CD4-positive, alpha-beta T cell (primary cell): ENCODE results near the gene AGBL4. TPM values are rescaled to one million over a fixed set of nuclear protein-coding genes. Genes with fewer than 3 reads are reported as not detected.

Experiments
- ATAC-seq: fragments of 200-7000 bp; cut with Tn5 transposase; one replicate; pipeline ENCODE4 v1.10.0; 2022; ENCODE audit warnings: mild to moderate bottlenecking; ENCODE audit not compliant: poor library complexity
- CTCF ChIA-PET: fragments of 350-600 bp; sonication (Branson Sonifier 250); formaldehyde crosslinking; loops from one replicate; lab custom pipeline; 2021; ENCODE audit warnings: antibody characterized with exemption, inconsistent platforms; lab: Charles Lee
- POLR2A ChIA-PET: fragments of 350-600 bp; sonication (Branson Sonifier 250); formaldehyde crosslinking; loops from one replicate; lab custom pipeline; 2021; ENCODE audit warnings: antibody characterized with exemption, inconsistent platforms; lab: Charles Lee
- DNase-seq, 14 experiments: peaks; one replicate each; pipeline ENCODE4 v3.0.0-alpha.2; 2013 to 2020; ENCODE audit warnings: mixed read lengths in 2 of 14
- H3K27ac ChIP-seq, 2 donors: one replicate each; pipeline versions ENCODE4 v1.5.1 to v1.7.0; 2013; ENCODE audit warnings: low read length in 2 of 2, low read depth in 1 of 2, mild to moderate bottlenecking in 1 of 2
- H3K27me3 ChIP-seq, 2 experiments: 1 replicate in 1 of 2; 2 replicates in 1 of 2; pipeline versions ENCODE4 v1.6.1 to v1.7.0; 2013; ENCODE audit warnings: low read length in 2 of 2, control low read depth in 1 of 2, mild to moderate bottlenecking in 1 of 2, moderate library complexity in 1 of 2; ENCODE audit not compliant: insufficient read depth in 2 of 2, control insufficient read depth in 1 of 2
- H3K36me3 ChIP-seq: one replicate; pipeline ENCODE4 v1.6.1; 2013; ENCODE audit warnings: low read length, control low read depth; ENCODE audit not compliant: insufficient read depth
- H3K4me1 ChIP-seq: one replicate; pipeline ENCODE4 v1.6.1; 2013; ENCODE audit warnings: low read length, control low read depth; ENCODE audit not compliant: insufficient read depth
- H3K4me3 ChIP-seq: one replicate; pipeline ENCODE4 v1.5.1; 2013; ENCODE audit warnings: mild to moderate bottlenecking, low read length, moderate library complexity
- H3K9me3 ChIP-seq, 2 experiments: 1 replicate in 1 of 2; 2 replicates in 1 of 2; pipeline versions ENCODE4 v1.6.1 to v1.7.0; 2013; ENCODE audit warnings: low read length in 2 of 2, mild to moderate bottlenecking in 2 of 2, control low read depth in 1 of 2, moderate library complexity in 1 of 2; ENCODE audit not compliant: control insufficient read depth in 1 of 2, insufficient read depth in 1 of 2
- H3K27ac Mint-ChIP-seq: one replicate; pipeline ENCODE4 v1.8.0; 2020; ENCODE audit warnings: mixed read lengths
- H3K27me3 Mint-ChIP-seq: one replicate; pipeline ENCODE4 v1.8.0; 2021; ENCODE audit warnings: mixed read lengths
- H3K36me3 Mint-ChIP-seq: one replicate; pipeline ENCODE4 v1.8.0; 2021; ENCODE audit warnings: low read depth, mixed read lengths
- H3K4me1 Mint-ChIP-seq: one replicate; pipeline ENCODE4 v1.8.0; 2021; ENCODE audit warnings: low read depth, mixed read lengths
- H3K4me3 Mint-ChIP-seq: one replicate; pipeline ENCODE4 v1.8.0; 2020; ENCODE audit warnings: mild to moderate bottlenecking, mixed read lengths
- H3K9me3 Mint-ChIP-seq: one replicate; pipeline ENCODE4 v1.8.0; 2020; ENCODE audit warnings: mixed read lengths
- intact Hi-C, 2 experiments: fragments of 100-400 bp; cut with DNase I in 1 of 2; cut with micrococcal nuclease in 1 of 2; formaldehyde crosslinking; loops; one replicate each; pipeline versions ENCODE4 v1.15.1 to v1.9.0; 2023 to 2025; cut with DNase I, micrococcal nuclease
- total RNA-seq, 174 experiments: library from RNA in 2 of 174; stranded (reverse) in 2 of 174; gene quantifications; one replicate each; pipeline ENCODE4 v1.2.3 and lab custom pipeline; 2021 to 2026
- TF ChIP-seq, protein P1 (sequence below): fragments of 200-600 bp; IDR thresholded peaks from one replicate; pipeline ENCODE4 v1.8.0; 2022; ENCODE audit warnings: antibody characterized with exemption, mild to moderate bottlenecking

Gene AGBL4
- total RNA-seq, 2 experiments from 2014 or later: 0.11 TPM; not detected in 1

DNA sequence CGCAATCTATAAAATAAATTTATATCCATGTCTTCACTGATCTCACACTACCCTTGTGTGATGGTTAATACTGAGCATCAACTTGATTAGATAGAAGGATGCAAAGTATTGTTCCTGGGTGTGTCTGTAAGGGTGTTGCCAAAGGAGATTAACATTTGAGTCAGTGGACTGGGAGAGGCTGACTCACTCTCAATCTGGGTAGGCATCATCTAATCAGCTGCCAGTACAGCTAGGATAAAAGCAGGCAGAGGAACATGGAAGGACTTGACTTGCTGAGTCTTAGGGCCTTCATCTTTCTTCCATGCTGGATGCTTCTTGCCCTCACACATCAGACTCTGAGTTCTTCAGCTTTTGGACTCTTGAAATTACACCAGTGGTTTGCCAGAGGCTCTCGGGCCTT, 615.4 kb downstream of the AGBL4 start:
- Mint-ChIP-seq H3K27me3 (no peaks in the 10 kb centered on the region), H3K36me3 (no peaks in the 10 kb centered on the region), H3K4me1 (no peaks in the 10 kb centered on the region), H3K9me3 (peaks cover 3% of the 10 kb centered on the region), H3K27ac (no peak overlapping the region), H3K4me3 (no peak overlapping the region)
- intact Hi-C loops: no loop called here
- CTCF ChIA-PET: no interaction called here
- Histone ChIP-seq H3K4me1 (no peaks in the 10 kb centered on the region), H3K9me3 (no peaks in the 10 kb centered on the region), H3K27me3 (no peaks in the 10 kb centered on the region), H3K36me3 (no peaks in the 10 kb centered on the region), H3K4me3 (no peak overlapping the region), H3K27ac (no peak overlapping the region)
- TF ChIP-seq, protein P1, sequence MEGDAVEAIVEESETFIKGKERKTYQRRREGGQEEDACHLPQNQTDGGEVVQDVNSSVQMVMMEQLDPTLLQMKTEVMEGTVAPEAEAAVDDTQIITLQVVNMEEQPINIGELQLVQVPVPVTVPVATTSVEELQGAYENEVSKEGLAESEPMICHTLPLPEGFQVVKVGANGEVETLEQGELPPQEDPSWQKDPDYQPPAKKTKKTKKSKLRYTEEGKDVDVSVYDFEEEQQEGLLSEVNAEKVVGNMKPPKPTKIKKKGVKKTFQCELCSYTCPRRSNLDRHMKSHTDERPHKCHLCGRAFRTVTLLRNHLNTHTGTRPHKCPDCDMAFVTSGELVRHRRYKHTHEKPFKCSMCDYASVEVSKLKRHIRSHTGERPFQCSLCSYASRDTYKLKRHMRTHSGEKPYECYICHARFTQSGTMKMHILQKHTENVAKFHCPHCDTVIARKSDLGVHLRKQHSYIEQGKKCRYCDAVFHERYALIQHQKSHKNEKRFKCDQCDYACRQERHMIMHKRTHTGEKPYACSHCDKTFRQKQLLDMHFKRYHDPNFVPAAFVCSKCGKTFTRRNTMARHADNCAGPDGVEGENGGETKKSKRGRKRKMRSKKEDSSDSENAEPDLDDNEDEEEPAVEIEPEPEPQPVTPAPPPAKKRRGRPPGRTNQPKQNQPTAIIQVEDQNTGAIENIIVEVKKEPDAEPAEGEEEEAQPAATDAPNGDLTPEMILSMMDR: no peak
- DNase-seq: no peak
- no peak for ATAC-seq
- POLR2A ChIA-PET: no interaction called here

DNA sequence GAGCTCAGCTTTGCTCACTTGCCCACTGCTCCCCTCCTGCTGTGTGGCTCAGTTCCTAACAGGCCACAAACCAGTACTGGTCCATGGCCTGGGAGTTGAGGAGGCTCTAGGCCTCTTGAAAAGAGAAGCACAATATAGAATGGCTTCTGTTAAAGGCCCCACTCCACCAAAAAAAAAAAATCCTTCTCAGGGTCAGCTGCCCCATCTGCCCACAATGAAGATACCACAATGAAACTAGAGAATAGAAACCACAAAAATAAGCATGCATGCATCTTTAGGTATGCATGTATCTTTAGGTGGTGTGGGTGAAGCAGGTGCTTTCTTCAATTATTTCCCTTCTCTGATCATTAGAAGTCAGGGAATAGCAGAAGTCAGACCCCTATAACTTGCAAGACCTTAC, 626.7 kb downstream of the AGBL4 start:
- no peaks in the 10 kb centered on the region for H3K36me3 ChIP-seq
- ATAC-seq: no peak
- Mint-ChIP-seq H3K9me3 (peaks cover 8% of the 10 kb centered on the region), H3K27me3 (no peaks in the 10 kb centered on the region), H3K4me3 (no peak overlapping the region), H3K36me3 (no peaks in the 10 kb centered on the region), H3K27ac (no peak overlapping the region), H3K4me1 (no peaks in the 10 kb centered on the region)
- no peaks in the 10 kb centered on the region for H3K4me1 ChIP-seq
- H3K27me3 ChIP-seq: no peaks in the 10 kb centered on the region
- intact Hi-C loops: no loop called here
- ChIA-PET CTCF (no interaction called here), POLR2A (no interaction called here)
- DNase-seq: no peak
- H3K4me3 ChIP-seq: no peak overlapping the region
- TF ChIP-seq, protein P1: no peak
- H3K9me3 ChIP-seq: no peaks in the 10 kb centered on the region
- no peak overlapping the region for H3K27ac ChIP-seq

DNA sequence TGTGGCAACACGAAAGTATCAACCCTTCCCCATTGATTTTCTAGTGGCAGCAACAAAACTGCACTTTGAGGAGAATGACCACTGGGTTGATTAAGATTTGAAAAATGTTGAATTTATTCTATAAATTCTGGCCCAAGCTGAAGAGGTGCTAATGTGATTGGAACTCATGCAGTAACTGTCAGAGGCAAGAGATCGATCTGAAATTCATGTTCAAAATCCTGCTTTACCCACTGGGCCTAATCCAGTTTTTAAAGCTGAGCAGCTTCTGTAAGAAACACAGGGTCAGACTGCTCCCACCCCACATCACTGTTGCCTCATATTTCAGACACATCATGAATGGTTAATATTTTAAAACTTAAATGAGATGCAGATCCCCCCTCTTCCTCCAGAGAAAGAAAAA, 629.6 kb downstream of the AGBL4 start:
- CTCF ChIA-PET: no interaction called here
- H3K4me3 ChIP-seq: no peak overlapping the region
- no peaks in the 10 kb centered on the region for H3K36me3 Mint-ChIP-seq
- no peaks in the 10 kb centered on the region for H3K27me3 ChIP-seq
- no peak overlapping the region for H3K27ac ChIP-seq
- intact Hi-C loops: no loop called here
- no peak overlapping the region for H3K4me3 Mint-ChIP-seq
- no peaks in the 10 kb centered on the region for H3K36me3 ChIP-seq
- H3K4me1 ChIP-seq: no peaks in the 10 kb centered on the region
- no peak overlapping the region for H3K27ac Mint-ChIP-seq
- DNase-seq: no peak
- no peaks in the 10 kb centered on the region for H3K27me3 Mint-ChIP-seq
- POLR2A ChIA-PET: no interaction called here
- ATAC-seq: no peak
- TF ChIP-seq, protein P1: no peak
- no peaks in the 10 kb centered on the region for H3K9me3 ChIP-seq
- H3K4me1 Mint-ChIP-seq: no peaks in the 10 kb centered on the region
- peaks cover 4% of the 10 kb centered on the region for H3K9me3 Mint-ChIP-seq
